ENCODE measurements around the gene RTP3.

Gene RTP3

GRCh38 chr3:46479696-46480095, 18.1 kb upstream of the RTP3 start:
- H3K9ac ChIP-seq (ENCODE audit: low read length), result no peak overlapping the region
- H3K27me3 ChIP-seq (ENCODE audit: low read depth, low read length), result peaks cover 62% of the 10 kb centered on the region
- H2AFZ ChIP-seq (ENCODE audit: low read depth, low read length), result no peak overlapping the region
- no peak overlapping the region for H3K4me2 ChIP-seq (ENCODE audit: low read length)
- H3K9me3 ChIP-seq (ENCODE audit: insufficient read depth, low read length), result no peaks in the 10 kb centered on the region
- no peaks in the 10 kb centered on the region; the same call in 1 of the 2 replicates for H3K4me1 ChIP-seq (ENCODE audit: low read length)
- H3K79me2 ChIP-seq (ENCODE audit: low read length), result no peaks in the 10 kb centered on the region
- H3K4me3 ChIP-seq (ENCODE audit: low read length), result no peak overlapping the region
- no peak overlapping the region for H3K27ac ChIP-seq (ENCODE audit: low read length)
- H4K20me1 ChIP-seq (ENCODE audit: insufficient read depth, low read length), result no peaks in the 10 kb centered on the region
- no peaks in the 10 kb centered on the region for H3K36me3 ChIP-seq (replicated peaks; ENCODE audit: low read depth, low read length)
- TF ChIP-seq EZH2phosphoT487 (IDR thresholded peaks at IDR 0.05; ENCODE audit: low read depth), result no peak
- TF ChIP-seq CTCF (IDR thresholded peaks at IDR 0.05; ENCODE audit: low read depth, low read length), result no peak

GRCh38 chr3:46480491-46481195, 17.1 kb upstream of the RTP3 start:
- no peaks in the 10 kb centered on the region for H3K36me3 ChIP-seq (replicated peaks; ENCODE audit: low read depth, low read length)
- no peak overlapping the region for H3K4me3 ChIP-seq (ENCODE audit: low read length)
- H3K27me3 ChIP-seq (ENCODE audit: low read depth, low read length), result peaks cover 54% of the 10 kb centered on the region
- H3K4me2 ChIP-seq (ENCODE audit: low read length), result no peak overlapping the region
- no peaks in the 10 kb centered on the region for H4K20me1 ChIP-seq (ENCODE audit: insufficient read depth, low read length)
- no peaks in the 10 kb centered on the region; the same call in 1 of the 2 replicates for H3K4me1 ChIP-seq (ENCODE audit: low read length)
- no peaks in the 10 kb centered on the region for H3K79me2 ChIP-seq (ENCODE audit: low read length)
- H2AFZ ChIP-seq (ENCODE audit: low read depth, low read length), result no peak overlapping the region
- H3K9me3 ChIP-seq (ENCODE audit: insufficient read depth, low read length), result no peaks in the 10 kb centered on the region
- H3K9ac ChIP-seq (ENCODE audit: low read length), result no peak overlapping the region
- no peak for TF ChIP-seq EZH2phosphoT487 (IDR thresholded peaks at IDR 0.05; ENCODE audit: low read depth)
- no peak for TF ChIP-seq CTCF (IDR thresholded peaks at IDR 0.05; ENCODE audit: low read depth, low read length)
- no peak overlapping the region for H3K27ac ChIP-seq (ENCODE audit: low read length)

- no peak overlapping the region for H3K9ac ChIP-seq (ENCODE audit: low read length)
- TF ChIP-seq CTCF (IDR thresholded peaks at IDR 0.05; ENCODE audit: low read depth, low read length), result no peak
- no peak for TF ChIP-seq EZH2phosphoT487 (IDR thresholded peaks at IDR 0.05; ENCODE audit: low read depth)
- no peaks in the 10 kb centered on the region for H3K36me3 ChIP-seq (replicated peaks; ENCODE audit: low read depth, low read length)
- no peak overlapping the region for H2AFZ ChIP-seq (ENCODE audit: low read depth, low read length)
- no peak overlapping the region for H3K4me2 ChIP-seq (ENCODE audit: low read length)
- H3K79me2 ChIP-seq (ENCODE audit: low read length), result no peaks in the 10 kb centered on the region
- H3K9me3 ChIP-seq (ENCODE audit: insufficient read depth, low read length), result no peaks in the 10 kb centered on the region
- no peak overlapping the region for H3K27ac ChIP-seq (ENCODE audit: low read length)
- H3K4me1 ChIP-seq (ENCODE audit: low read length), result no peaks in the 10 kb centered on the region; the same call in 1 of the 2 replicates
- no peaks in the 10 kb centered on the region for H4K20me1 ChIP-seq (ENCODE audit: insufficient read depth, low read length)
- peaks cover 53% of the 10 kb centered on the region for H3K27me3 ChIP-seq (ENCODE audit: low read depth, low read length)
- H3K4me3 ChIP-seq (ENCODE audit: low read length), result no peak overlapping the region
Measured at GRCh38 chr3:46481636-46482035, 16.1 kb upstream of the RTP3 start.

GRCh38 chr3:46482632-46483350, 15.0 kb upstream of the RTP3 start:
- Histone ChIP-seq H3K4me3 (ENCODE audit: low read length) (no peak overlapping the region), H3K9ac (ENCODE audit: low read length) (no peak overlapping the region), H3K27ac (ENCODE audit: low read length) (no peak overlapping the region), H3K4me1 (ENCODE audit: low read length) (no peaks in the 10 kb centered on the region; the same call in 1 of the 2 replicates), H3K27me3 (ENCODE audit: low read depth, low read length) (peaks cover 53% of the 10 kb centered on the region), H2AFZ (ENCODE audit: low read depth, low read length) (no peak overlapping the region), H3K9me3 (ENCODE audit: insufficient read depth, low read length) (no peaks in the 10 kb centered on the region), H3K4me2 (ENCODE audit: low read length) (no peak overlapping the region), H4K20me1 (ENCODE audit: insufficient read depth, low read length) (no peaks in the 10 kb centered on the region), H3K79me2 (ENCODE audit: low read length) (no peaks in the 10 kb centered on the region), H3K36me3 (replicated peaks; ENCODE audit: low read depth, low read length) (no peaks in the 10 kb centered on the region)
- TF ChIP-seq EZH2phosphoT487 (IDR thresholded peaks at IDR 0.05; ENCODE audit: low read depth), result no peak
- no peak for TF ChIP-seq CTCF (IDR thresholded peaks at IDR 0.05; ENCODE audit: low read depth, low read length)
